K562 (cell line): ENCODE measurements around the gene KMT2C. TPM values are rescaled to one million over a fixed set of nuclear protein-coding genes. Genes with fewer than 3 reads are reported as not detected.
"Not testable (repeated sequence)": the region's sequence is repeated elsewhere in the genome, so short reads cannot be mapped to it uniquely, and the experiment has no call there.

Source experiments
- ATAC-seq: fragments of 200-7000 bp; cut with Tn5 transposase; 3 replicates; pipeline ENCODE4 v1.9.1; 2020; ENCODE audit warnings: moderate library complexity
- BruUV-seq: library from RNA; stranded (reverse); fragments of 400-500 nt; replicated peaks from 2 replicates; lab custom pipeline; 2021; lab: Mats Ljungman, UMichigan
- CTCF ChIA-PET: fragments of 300-600 bp; formaldehyde crosslinking; extraction: SDS; loops from one replicate; lab custom pipeline; 2021; ENCODE audit warnings: low intra/inter-chr PET ratio; lab: Yijun Ruan, JAX
- POLR2A ChIA-PET: fragments of 300-600, 350-650 bp; sonication (Branson Sonifier 250); formaldehyde crosslinking; extraction: SDS; loops from one replicate; lab custom pipeline; 2021; ENCODE audit warnings: antibody characterized with exemption, inconsistent platforms; lab: Yijun Ruan, JAX
- DNase-seq, 4 experiments: peaks; one replicate each; pipeline versions ENCODE4 v3.0.0 to v3.0.0-alpha.2; 2011 to 2018; ENCODE audit warnings: low spot score in 3 of 4, mixed read lengths in 3 of 4; ENCODE audit errors: extremely low read depth in 1 of 4
- FAIRE-seq: peaks from 2 replicates; lab custom pipeline; 2011; peaks lifted over from hg19 to GRCh38; lab: Jason Lieb, UNC
- H2AFZ ChIP-seq: 2 replicates; pipeline ENCODE4 v1.6.0; 2011; ENCODE audit warnings: low read depth, low read length, control low read depth, inconsistent platforms
- H3K27ac ChIP-seq: fragments of 200-600 bp; 3 replicates; pipeline ENCODE4 v1.8.0; 2011; ENCODE audit warnings: low read depth, mild to moderate bottlenecking, control low read depth, inconsistent platforms, low read length, moderate library complexity, mixed read lengths; ENCODE audit errors: extremely low read depth
- H3K27me3 ChIP-seq, 2 experiments: fragments of 300-600 bp in 1 of 2; 2 replicates in 1 of 2; 3 replicates in 1 of 2; pipeline versions ENCODE4 v1.6.0 to v1.8.0; 2011; ENCODE audit warnings: inconsistent platforms in 2 of 2, low read length in 2 of 2, mild to moderate bottlenecking in 1 of 2, mixed read lengths in 1 of 2, moderate library complexity in 1 of 2; ENCODE audit not compliant: control insufficient read depth in 2 of 2, insufficient read depth in 2 of 2
- H3K36me3 ChIP-seq: fragments of 300-600 bp; 3 replicates; pipeline ENCODE4 v1.8.0; 2011; ENCODE audit warnings: mild to moderate bottlenecking, low read length, inconsistent platforms; ENCODE audit not compliant: control insufficient read depth, insufficient read depth
- H3K4me1 ChIP-seq, 2 experiments: fragments of 200-600 bp in 1 of 2; replicated peaks in 1 of 2; 2 replicates in 1 of 2; 3 replicates in 1 of 2; pipeline versions ENCODE4 v1.5.1 to v1.8.0; 2011; ENCODE audit warnings: inconsistent platforms in 2 of 2, low read length in 2 of 2, mild to moderate bottlenecking in 1 of 2, mixed read lengths in 1 of 2, moderate library complexity in 1 of 2; ENCODE audit not compliant: control insufficient read depth in 2 of 2, insufficient read depth in 2 of 2
- H3K4me2 ChIP-seq: 2 replicates; pipeline ENCODE4 v1.6.1; 2011; ENCODE audit warnings: low read length, control low read depth, inconsistent platforms, mixed read lengths; ENCODE audit not compliant: insufficient read depth
- H3K4me3 ChIP-seq: fragments of 200-600 bp; sonication (generic), shearing (Covaris generic); 2 replicates; pipeline ENCODE4 v1.5.1; 2016; ENCODE audit warnings: control low read depth, inconsistent platforms
- H3K79me2 ChIP-seq: fragments of 200-600 bp; 3 replicates; pipeline ENCODE4 v1.8.0; 2011; ENCODE audit warnings: low read length, inconsistent platforms; ENCODE audit not compliant: control insufficient read depth, insufficient read depth
- H3K9ac ChIP-seq, 2 experiments: 2 replicates each; pipeline versions ENCODE4 v1.6.0 to v1.6.1; 2011; ENCODE audit warnings: low read depth in 2 of 2, low read length in 2 of 2, control low read depth in 1 of 2, inconsistent platforms in 1 of 2, mild to moderate bottlenecking in 1 of 2, mixed read lengths in 1 of 2; ENCODE audit not compliant: insufficient read depth in 1 of 2
- H3K9me1 ChIP-seq: one replicate; pipeline ENCODE4 v1.6.0; 2011; ENCODE audit warnings: inconsistent platforms, mild to moderate bottlenecking, low read length, moderate library complexity; ENCODE audit not compliant: control insufficient read depth, insufficient read depth
- H3K9me3 ChIP-seq: replicated peaks from 2 replicates; pipeline ENCODE4 v1.5.1; 2011; ENCODE audit warnings: low read depth, low read length, inconsistent platforms; ENCODE audit not compliant: control insufficient read depth, insufficient read depth
- H4K20me1 ChIP-seq: replicated peaks from 2 replicates; pipeline ENCODE4 v1.6.1; 2011; ENCODE audit warnings: low read length, inconsistent platforms, mixed read lengths; ENCODE audit not compliant: control insufficient read depth, insufficient read depth
- CBX3 ChIP-seq, 2 experiments: IDR thresholded peaks; 1 replicate in 1 of 2; 2 replicates in 1 of 2; pipeline ENCODE4 v1.6.1; 2012; ENCODE audit warnings: inconsistent platforms in 2 of 2, low read length in 2 of 2, borderline replicate concordance in 1 of 2, control low read depth in 1 of 2
- ZBTB9 ChIP-seq: fragments of 450-650 bp; formaldehyde crosslinking; IDR thresholded peaks from 2 replicates; pipeline ENCODE4 v1.4.0; 2020; ENCODE audit warnings: mild to moderate bottlenecking, moderate library complexity
- ZNF780A ChIP-seq: fragments of 250-450 bp; sonication (Bioruptor Pico); IDR thresholded peaks from 2 replicates; pipeline ENCODE4 v1.5.0; 2021; ENCODE audit warnings: mild to moderate bottlenecking
- WGBS: fragments of 100-300 bp; shearing (Covaris generic); methylation state at CpG from one replicate; pipeline ENCODE4 v1.1.6; 2016; ENCODE audit warnings: low coverage, mixed read lengths; ENCODE audit not compliant: insufficient coverage; ENCODE audit errors: missing lambda C conversion rate; 5-methylcytosine and 5-hydroxymethylcytosine counted together
- in situ Hi-C: fragments of 300-500 bp; cut with MboI; formaldehyde crosslinking; loops from 4 replicates; pipeline ENCODE4 v1.15.0; 2018; ENCODE audit warnings: inconsistent platforms, mixed read lengths
- intact Hi-C: fragments of 100-400 bp; cut with micrococcal nuclease; formaldehyde crosslinking; loops from 2 replicates; pipeline ENCODE4 v1.14.2; 2022
- polyA plus RNA-seq, 8 experiments: library from polyadenylated mRNA; depleted of rRNA in 4 of 8; stranded (reverse) in 5 of 8; unstranded in 3 of 8; fragments of >200 nt; fragmentation: Nextera tagmentation in 2 of 8; fragmentation: Illumina TruSeq in 1 of 8; extraction: Ambion mirVana in 2 of 8; extraction: Trizol in 1 of 8; gene quantifications; 2 replicates each; pipeline versions ENCODE4 v1.2.1 to v1.2.3, GENCODE V29; 2011 to 2014; ENCODE audit warnings: inconsistent platforms in 1 of 8, missing spikeins in 1 of 8
- total RNA-seq, 7 experiments: library from RNA; depleted of rRNA in 6 of 7; stranded (reverse); fragments of >200 nt in 6 of 7; fragmentation: Illumina TruSeq in 2 of 7; extraction: Trizol in 2 of 7; gene quantifications; 2 replicates each; pipeline versions ENCODE4 v1.2.1 to v1.2.3, GENCODE V29; 2011 to 2021; ENCODE audit warnings: low replicate concordance in 1 of 7

Gene KMT2C
- total and polyA plus RNA-seq, 9 of the 15 experiments (the other 6 are each of a cell fraction or from before 2014, with no cell fraction given): 4.9 to 67.8 (median 27.1) TPM

GRCh38 chr7:152231089-152231488 is 204.7 kb downstream of the KMT2C start (continued):
- TF ChIP-seq ZBTB9 (CRISPR knock-in tag) (no peak), ZNF780A (CRISPR knock-in tag) (no peak), CBX3 (IDR thresholded peaks at IDR 0.05; ENCODE audit: borderline replicate concordance in 1 of 2, low read length in 2 of 2) (no peak)

GRCh38 chr7:152219556-152219955 is 216.2 kb downstream of the KMT2C start:
- H3K9ac ChIP-seq, H3K9me1 ChIP-seq, H2AFZ ChIP-seq, CTCF ChIA-PET, H3K4me1 ChIP-seq, H3K27me3 ChIP-seq, in situ Hi-C loops, ATAC-seq, H3K27ac ChIP-seq, BruUV-seq, intact Hi-C loops, H3K4me3 ChIP-seq, POLR2A ChIA-PET, H4K20me1 ChIP-seq, DNase-seq, H3K4me2 ChIP-seq, H3K9me3 ChIP-seq, H3K79me2 ChIP-seq, FAIRE-seq: not testable (repeated sequence)
- WGBS: 92% methylated on average over 5 of the region's 5 CpGs
- H3K36me3 ChIP-seq: peaks cover 57% of the 10 kb centered on the region
